ENCODE results near the gene LTBR.

DNA sequence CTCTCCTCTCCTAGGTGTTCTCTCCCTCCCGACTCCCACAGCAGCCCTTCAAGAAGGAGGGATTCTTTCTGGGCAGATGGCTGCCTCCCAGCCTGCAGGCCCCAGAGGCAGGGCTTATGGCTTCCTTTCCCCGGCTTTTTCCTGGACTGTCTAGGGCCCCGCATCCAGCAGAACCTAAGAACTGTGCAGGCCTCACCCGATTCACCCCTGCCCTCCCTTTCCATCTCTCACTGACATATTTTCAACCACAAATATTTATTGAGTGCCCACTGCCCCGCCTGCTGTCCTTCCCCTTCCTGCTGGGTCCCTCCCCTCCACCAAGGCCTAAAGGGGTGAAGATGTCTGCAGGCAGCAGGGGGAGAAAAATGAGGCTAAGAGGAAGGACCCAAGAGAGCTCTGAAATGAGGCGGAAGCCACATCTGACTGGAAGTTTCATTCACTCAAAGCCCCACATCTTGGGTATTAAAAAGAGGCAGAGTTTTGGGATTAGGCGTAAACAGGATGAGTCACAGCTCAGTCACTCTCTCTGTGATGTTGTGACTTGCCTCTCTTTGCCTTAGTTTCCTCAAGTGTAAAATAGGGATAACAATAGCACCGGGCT lies 11.5 kb upstream of the LTBR start:
- TF ChIP-seq, protein P1, sequence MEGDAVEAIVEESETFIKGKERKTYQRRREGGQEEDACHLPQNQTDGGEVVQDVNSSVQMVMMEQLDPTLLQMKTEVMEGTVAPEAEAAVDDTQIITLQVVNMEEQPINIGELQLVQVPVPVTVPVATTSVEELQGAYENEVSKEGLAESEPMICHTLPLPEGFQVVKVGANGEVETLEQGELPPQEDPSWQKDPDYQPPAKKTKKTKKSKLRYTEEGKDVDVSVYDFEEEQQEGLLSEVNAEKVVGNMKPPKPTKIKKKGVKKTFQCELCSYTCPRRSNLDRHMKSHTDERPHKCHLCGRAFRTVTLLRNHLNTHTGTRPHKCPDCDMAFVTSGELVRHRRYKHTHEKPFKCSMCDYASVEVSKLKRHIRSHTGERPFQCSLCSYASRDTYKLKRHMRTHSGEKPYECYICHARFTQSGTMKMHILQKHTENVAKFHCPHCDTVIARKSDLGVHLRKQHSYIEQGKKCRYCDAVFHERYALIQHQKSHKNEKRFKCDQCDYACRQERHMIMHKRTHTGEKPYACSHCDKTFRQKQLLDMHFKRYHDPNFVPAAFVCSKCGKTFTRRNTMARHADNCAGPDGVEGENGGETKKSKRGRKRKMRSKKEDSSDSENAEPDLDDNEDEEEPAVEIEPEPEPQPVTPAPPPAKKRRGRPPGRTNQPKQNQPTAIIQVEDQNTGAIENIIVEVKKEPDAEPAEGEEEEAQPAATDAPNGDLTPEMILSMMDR (IDR thresholded peaks at IDR 0.05; ENCODE audit: poor library complexity): no peak
- TF ChIP-seq EZH2 (IDR thresholded peaks at IDR 0.05; ENCODE audit: borderline replicate concordance): no peak
